Keratinocyte (primary cell): ENCODE results near the gene EPHX1.

ENCODE experiments used
- CTCF ChIP-seq, 3 experiments: IDR thresholded peaks in 1 of 3; conservative IDR thresholded peaks in 1 of 3; optimal IDR thresholded peaks in 1 of 3; 2 replicates in 2 of 3; 3 replicates in 1 of 3; pipeline versions ENCODE3 to v1.5.1; 2011; ENCODE audit warnings: low read length in 3 of 3, mild to moderate bottlenecking in 3 of 3, moderate library complexity in 2 of 3, control low read depth in 1 of 3, inconsistent platforms in 1 of 3; ENCODE audit not compliant: insufficient read depth in 2 of 3; ENCODE audit errors: extremely low read depth in 1 of 3
- EZH2 ChIP-seq: IDR thresholded peaks from one replicate; pipeline ENCODE4 v1.6.1; 2012; ENCODE audit warnings: inconsistent platforms, mild to moderate bottlenecking, low read length, moderate library complexity

DNA sequence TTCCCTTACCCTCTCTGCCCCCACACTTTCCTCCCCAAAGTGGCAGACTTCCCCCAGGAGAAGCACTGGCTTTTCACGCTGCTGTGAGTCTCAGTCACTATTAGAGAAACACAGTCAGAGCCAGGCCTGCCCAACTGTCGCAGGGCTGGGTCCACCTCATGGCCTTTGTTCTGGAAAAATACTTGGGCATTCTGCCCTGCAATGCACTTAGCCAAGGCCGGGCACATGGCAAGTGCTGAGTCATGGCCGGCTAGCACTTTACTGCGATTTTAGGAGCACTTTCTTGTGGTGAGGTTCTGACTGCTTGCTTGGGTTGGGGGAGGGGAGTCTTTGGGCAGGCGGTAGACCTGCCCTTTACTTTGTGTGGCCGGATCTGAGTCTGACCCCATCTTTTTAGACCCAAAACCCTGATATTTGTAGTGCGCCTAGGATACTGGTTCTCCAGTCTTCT lies 7.7 kb downstream of the EPHX1 start:
- no peak for TF ChIP-seq CTCF (optimal IDR thresholded peaks at IDR 0.05 in 1 of 3, IDR thresholded peaks at IDR 0.05 in 1 of 3, conservative IDR thresholded peaks at IDR 0.05 in 1 of 3; ENCODE audit: extremely low read depth in 1 of 3, insufficient read depth in 2 of 3, low read length in 3 of 3)
- no peak for TF ChIP-seq EZH2
